SKM-1 (cell line): ENCODE measurements around the gene TEDC1.

Source experiments
- DNase-seq: peaks from one replicate; lab custom pipeline; 2025; ENCODE audit not compliant: unreplicated experiment; lab: John Stamatoyannopoulos, UW

The TEDC1 gene

DNA sequence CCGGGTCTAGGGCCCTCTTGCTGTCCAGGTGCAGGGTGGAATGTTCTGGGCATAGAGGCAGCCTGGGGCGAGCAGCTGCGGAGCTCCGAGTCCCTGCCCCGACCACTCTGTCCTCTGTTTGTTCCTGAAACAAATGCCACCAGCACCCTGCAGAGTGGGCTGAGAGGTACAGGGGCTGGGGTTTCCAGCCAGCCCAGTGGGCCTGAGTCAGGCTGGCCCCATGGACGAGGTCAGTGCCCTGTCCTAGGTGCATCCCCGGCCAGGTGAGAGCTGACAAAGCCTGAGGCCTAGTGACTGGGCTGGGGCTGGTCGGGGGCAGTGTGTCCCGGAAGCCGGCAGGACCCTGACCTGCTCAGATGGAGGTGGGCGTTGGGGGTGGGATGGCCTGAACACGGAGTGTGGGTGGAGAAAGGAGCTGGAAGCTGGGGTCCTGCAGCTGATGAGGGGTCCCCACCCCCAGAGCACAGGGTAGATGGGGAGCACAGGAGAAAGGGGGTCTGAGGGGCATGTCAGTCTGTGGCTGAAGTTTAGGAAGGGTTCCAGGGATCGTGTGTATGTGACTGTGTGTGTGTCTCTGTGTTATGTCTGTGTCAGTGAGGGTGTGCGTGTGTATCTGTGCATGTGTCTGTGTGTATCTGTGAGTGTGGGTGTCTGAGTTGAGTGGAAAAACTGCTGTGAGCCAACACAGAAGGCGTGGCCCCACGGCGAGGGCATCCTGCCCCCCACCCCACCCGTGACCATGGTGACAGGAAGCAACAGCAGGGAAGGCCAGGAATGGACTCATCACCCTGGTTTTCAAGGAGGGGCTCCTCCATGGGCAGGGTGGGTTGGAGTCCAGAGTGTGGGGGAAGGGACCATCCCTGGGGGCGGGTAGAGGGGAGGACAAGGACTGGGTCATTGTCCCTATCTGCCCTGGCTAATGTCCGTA, 6.7 kb upstream of the TEDC1 start:
- DNase-seq: no peak

DNA sequence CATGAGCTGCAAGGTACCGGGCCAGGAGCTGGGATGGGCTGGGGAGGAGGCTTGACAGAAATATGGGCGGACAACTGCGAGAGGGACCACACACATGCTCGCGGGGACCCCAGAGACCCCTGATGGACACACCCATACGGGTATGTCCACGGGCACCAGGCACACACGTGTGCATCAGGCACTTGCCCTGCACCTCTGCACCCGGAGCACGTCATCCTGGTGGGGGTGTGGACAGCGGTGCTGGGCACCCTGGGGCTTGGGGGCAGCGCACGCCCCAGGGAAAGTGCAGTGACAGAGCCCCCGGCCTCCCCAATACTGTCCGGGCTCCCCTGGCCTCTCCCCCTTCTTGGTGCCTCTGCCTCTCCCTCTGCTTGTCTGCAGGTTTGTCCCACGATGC, 6.1 kb upstream of the TEDC1 start:
- no peak for DNase-seq

DNA sequence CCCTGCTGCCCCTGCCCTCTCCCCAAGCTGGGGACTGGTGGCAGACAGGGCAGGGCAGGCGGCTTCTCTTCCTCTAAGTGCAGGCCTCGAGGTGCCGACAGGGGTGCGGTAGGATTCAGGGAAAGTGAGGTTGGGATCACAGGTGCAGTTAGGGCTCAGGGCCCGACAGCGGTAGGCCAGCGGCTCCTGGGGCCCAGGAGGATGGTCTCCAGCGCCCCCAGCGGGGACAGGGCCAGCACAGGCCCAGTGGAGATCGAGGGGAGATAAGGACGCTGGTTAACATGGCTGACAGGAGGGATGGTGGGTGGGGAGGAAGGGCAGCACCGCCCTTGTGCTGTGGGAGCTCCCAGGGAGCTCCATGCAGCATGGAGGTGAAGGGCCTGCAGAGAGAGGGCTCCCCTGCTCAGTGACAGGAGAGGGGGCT, 5.3 kb upstream of the TEDC1 start:
- no peak for DNase-seq

DNA sequence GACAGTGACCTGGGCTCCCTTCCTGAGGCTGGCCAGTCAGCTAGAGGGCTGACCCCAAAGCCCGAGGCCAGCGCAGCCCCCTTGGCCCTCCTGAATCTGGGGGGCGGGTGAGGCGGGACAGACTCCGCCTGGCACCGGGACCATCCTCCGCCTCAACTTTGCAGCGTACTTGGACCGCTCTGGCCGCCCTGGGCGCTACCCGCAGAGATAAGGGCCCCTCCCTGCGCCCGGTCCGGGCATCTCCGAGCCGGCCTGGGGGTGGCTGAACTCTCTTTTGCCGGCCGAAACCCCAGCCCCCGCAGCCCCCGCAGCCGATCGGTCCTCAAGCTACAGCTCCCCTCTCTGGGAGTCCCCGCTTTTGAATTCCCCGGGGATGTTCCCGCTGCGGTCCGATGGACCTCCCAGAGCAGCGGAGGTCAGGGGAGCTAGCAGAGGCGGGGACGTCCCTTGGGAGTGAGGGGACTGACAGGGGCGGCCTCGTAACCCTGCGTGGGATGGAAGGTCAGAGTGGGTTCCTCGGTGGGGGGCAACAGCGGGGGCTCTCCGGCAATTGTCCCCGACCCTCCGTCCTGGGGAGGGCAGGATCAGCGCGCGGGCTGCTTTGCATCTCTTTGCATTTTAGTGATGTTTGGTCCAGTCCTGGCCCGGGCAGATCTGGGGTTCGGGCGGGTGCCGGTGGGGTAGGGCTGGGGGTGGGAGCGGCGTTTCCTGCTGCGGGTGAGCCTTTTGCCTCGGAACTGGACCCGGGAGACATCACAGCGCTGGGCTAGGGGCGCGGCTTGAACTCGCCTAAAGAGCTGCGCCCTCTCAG, 4.7 kb upstream of the TEDC1 start, which contains the start of gene CRIP1:
CRIP1 (plus strand) TSS at position 724 of the 811 bp plus-strand sequence. CDS start 374 bp downstream, outside the sequence.
- DNase-seq: no peak

DNA sequence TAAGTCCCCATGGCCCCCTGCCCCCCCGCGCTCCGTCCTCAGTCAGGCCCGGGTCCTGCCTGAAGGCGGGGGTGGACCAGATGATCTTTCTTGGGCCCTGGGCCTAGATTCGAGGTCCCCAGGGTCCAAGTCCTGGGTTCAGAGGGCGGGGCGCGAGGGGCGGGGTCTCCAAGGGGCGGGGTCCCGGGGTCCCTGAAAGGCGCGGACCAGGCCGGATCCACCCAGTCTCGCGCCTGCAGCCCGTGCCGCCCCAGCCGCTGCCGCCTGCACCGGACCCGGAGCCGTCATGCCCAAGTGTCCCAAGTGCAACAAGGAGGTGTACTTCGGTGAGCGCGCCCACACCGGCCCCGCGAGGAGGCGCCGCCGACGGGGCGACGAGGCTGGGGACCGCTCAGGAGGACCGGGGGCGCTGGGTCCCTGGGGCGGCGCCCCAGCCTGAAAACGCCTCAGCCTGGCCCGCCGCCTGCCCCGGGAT, 4.0 kb upstream of the TEDC1 start:
- no peak for DNase-seq

DNA sequence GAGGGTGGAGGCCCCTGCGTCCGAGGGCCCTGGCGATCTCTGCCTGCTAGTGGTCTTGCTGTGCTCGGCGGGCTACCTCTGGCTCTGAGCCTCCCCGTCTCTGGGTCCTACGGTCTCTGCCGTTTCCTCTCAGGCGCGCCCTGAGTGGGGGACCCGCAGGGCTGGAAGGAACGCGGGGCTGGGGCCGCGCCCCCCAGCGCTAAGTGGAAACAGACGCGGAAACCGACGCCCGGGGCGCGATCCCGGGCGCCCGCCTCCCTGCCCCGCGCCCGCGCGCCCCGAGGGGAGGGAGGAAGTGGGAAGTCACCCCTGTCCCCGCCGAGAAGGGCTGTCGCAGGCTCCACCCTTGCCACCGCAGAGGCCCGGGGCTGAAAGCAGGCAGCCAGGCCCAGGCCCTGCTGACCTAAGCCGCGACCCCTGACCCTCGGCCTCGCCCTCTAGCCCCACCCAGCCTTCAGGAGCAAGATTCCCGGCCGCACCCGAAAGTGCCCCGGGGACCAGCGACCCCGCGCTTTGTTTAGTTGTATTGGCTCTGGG, 3.5 kb upstream of the TEDC1 start:
- DNase-seq: no peak

DNA sequence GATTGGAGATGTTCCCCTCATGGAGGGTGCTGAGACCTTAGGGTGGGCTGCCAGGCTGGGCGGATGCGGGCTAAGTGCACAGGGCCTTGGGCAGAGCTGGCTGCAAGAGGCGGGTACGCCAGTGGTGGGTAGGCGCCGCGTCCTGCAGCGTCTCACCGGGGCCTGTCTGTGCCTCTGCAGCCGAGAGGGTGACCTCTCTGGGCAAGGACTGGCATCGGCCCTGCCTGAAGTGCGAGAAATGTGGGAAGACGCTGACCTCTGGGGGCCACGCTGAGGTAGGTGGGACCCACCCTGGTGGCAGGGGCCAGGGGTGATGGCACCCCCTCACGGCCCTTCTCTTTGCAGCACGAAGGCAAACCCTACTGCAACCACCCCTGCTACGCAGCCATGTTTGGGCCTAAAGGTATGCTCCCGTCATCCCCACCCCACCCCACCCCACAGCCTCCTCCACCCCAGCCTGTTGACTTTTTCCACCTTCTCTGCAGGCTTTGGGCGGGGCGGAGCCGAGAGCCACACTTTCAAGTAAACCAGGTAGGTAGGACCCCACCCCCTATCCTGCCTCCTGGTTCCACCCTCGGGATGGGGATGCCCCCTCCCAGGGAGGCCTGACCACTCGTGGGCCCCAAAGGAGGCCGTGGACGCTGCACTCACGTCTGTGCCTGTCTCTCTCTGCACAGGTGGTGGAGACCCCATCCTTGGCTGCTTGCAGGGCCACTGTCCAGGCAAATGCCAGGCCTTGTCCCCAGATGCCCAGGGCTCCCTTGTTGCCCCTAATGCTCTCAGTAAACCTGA, 2.9 kb upstream of the TEDC1 start:
- no peak for DNase-seq

DNA sequence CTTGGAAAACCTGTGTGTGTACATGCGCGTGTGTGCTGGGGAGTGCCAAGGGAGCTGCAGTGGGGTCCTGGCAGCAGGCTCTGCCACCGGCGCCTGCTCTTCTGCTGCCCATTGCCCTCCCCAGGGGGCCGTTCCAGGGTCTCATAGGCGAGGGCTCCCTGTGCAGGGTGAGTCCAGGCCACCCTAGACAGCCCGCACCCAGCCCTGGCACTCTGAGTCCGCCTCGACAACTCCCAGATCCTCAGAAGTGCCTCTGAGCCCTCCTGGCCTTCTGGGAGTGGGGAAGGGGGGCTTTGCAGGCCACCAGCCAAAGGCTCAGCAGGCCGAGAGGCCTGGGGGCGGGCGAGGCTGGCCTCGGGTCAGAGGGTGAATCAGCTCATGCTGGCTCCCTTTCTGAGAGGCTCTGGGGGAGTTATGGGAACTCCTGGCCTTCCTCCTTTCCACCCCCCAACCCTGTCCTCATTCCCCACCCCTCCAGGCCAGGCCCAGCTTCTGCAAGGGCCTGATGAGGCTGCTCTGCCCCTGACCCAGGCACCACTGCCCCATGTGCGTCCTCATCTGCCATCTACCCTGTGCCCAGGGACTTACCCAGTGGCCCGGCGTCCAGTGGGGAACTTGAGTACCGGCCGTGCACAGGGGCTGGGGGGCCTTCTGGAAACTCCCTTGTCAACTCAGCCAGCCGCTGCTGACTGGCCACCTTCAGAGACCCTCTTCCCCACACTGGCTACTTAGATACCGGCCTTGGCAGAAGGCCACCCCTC, 2.1 kb upstream of the TEDC1 start:
- no peak for DNase-seq

DNA sequence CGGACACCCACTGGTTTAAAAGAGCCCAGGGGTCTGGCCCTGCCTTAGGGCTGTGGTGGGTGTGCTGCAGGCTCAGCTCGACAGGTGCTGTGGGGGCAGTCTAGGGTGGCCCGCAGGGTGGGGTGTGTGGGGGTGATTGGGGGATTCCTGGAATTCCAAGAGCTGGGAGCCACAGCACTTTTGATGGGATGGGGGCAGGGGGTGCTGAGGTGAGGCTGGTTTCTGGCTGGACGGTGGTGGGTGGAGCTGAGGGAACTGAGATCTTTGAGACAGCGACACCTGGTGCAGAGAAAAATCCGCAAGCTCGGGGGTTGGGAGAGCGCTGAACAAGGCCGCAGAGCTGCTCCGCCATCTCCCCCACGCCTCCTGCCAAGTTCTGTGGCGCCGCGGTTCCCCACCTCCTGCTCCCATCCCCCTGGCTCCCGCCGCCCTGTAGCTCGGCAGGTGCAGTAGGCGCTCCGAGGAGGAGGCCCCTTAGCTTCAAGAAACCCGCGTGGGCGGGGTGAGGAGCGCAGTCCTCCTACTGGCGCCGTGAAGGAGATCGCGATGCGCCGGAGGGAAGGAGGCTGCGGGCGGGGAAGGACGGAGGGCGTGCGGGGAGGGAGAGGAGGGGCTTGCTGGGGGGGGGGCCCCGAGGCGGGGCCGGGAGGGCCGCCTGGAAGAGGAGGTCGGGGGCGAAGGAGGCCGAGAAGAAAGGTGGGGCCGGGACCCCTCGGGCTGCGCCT, 1.3 kb upstream of the TEDC1 start:
- DNase-seq: peak; percentile 35

DNA sequence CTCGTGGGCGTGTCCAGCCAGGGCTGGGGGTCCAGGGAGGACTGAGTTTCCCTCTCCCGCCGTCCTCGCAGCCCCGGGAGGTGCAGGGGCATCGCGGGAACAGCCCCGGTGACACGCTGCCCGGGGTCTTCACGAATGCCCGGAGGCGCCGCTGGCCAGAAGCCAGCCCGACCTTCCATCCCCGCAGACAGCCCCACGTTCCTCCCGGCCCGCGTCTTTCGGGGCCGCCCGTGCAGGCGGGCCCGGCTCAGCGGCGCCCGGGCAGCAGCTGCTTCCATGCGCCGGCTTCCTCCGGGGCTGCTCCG, 827 bp upstream of the TEDC1 start:
- no peak for DNase-seq

DNA sequence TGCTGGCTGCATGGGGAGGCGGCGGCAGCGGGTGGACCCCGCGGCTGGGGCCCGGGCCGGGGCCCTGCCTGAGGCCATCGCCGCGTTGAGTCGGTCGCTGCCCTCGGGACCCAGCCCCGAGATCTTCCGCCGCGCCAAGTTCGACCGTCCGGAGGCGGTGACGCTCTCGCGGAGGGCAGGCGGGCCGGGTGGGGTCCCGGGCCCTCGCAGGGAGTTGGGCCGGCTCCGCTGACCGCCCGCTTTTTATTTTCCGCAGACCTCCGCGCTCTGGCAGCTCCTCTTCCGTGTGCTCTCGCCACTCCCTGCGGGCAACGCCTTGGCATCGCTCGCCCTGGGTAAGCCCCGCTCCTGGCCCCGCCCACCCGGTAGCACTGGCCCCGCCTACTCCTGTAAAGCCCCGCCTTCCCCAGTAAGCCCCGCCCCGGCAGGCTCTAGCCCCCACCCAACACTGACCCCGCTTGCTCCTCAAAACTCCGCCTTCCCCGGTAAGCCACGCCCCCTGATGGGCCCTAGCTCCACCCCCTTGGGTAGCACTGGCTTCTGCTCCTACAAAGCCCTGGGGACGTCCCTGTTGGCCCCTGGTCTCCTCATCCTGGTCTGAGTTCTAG, 424 bp downstream of the TEDC1 start:
- peak; percentile 25 for DNase-seq

DNA sequence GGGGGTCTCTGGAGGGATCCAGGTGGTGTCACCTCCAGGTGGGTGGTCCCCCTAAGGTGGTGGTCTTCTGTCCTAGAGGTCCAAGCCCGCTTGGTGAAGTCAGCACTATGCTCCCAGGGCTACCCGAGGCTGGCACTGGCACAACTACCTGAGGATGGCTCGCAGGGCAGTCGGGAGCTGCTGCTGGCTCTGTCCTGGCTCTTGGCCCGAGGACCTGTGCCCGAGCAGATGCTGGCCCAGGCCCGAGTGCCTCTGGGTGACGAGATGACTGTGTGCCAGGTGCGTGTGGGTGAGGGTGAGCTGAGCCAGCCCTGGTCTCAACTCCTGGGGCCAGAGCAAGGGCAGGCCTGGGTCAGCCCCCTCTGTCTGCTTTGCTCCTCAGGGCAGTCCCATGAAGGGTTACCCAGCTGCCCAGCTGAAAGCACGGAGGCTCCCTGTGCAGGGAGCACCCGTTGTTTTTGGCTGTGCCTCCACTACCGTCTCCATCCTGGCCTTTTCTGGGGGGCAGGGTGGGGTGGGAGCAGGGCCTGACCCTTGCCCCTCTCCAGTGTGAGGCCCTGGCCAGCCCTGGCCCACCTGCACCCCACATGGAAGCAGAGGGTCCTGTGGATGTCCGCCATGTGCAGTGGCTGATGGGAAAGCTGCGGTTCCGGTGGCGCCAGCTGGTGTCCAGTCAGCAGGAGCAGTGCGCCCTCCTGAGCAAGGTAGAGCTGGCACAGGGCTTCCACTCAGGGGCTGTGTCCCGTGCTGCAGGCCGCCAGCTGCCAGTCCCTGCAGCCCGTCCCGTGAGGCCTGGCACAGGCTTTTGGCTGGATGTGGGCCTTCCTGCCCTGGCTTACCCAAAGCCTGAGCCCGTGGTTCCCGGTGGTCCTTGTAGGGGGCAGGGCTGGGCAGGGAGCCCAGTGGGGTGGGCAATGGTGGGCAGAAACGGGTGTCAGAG, 1.3 kb downstream of the TEDC1 start:
- DNase-seq: no peak

DNA sequence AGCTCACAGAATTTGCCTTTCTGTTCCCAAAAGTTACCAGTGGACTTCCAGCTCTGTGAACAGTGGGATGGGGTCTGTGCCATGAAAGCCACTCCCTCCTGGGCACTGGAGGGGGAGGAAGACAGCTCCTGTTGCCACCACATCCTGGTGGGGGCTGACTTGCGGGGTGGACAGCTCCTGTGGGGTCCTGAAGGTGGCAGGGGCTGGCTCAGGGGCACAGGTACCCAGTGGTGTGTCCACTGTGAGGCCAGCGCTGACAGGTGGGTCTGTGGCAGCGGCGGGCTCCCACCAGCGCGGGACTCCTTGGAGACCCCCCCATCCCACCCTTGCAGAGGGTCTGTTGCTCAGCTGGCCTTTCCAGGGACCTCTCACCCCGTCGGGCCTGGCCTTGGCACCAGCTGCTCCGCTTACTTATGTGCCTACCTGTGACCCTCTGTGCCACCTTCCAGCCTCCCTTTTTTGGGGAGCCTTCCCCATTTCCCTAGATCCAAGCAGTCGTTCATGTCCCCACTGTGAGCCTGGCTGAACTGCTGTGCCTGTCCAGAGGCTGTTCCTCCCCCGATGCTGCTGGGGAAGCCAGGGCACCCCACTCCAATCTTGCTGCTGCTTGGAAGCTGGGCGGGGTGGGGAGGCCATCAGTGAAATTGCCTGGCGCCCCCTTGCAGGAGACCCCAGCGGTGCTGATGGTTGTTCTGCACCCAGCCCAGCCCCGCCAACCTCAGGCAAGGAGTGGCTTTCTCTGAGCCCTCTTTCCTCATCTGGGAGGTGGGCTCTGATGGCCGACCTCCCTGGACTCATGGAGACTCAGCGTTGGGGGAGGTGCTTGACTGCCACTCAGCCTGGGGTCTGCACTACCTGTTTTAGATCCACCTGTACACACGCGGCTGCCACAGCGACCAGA, 2.2 kb downstream of the TEDC1 start:
- DNase-seq: no peak

DNA sequence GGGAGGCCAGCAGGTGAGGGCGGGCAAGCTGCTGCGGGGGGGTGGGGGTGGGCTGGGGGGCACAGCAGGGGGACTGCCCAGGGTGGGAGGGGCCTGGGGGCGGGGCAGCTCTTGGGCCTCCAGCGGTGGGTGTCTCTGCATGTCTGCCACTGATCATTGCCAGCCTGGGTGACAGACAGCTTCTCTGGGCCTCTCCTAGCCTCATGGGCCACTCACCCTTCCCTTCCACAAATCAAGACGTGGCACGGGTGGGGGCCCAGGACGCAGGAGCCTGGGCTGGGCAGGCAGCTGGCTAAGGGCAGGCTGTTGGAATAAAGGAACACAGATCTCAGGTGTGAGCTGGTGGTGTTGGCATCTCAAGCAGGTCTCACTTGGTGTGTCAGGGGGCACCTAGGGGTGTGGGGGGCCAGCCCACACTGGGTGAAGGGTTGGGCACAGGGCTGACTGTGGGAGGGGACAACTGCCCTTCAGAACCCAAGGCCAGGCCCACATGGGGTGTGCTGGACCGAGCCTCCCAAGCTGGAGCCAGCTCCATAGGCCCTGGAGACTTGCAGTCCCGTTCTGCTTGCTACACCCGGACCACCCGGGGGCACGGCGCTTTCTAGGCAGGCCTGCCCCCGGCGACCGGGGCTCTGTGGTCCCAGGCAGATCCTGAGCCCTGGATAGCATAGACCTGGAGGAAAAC, 3.0 kb downstream of the TEDC1 start:
- no peak for DNase-seq

DNA sequence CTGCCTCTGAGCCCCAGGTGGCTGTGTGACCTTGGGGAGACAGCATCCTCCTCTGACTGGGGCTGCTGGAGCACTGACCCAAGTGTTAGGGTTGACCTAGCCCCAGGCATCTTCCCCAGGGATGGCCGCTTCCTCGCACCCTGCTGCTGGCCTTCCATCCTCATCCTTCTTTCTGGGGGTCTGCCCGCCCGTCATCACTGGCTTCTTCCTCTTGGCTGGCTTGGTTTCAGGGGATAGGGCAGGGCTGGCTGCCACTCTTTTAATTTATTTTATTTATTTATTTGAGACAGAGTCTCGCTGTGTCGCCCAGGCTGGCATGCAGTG, 3.5 kb downstream of the TEDC1 start:
- DNase-seq: no peak

DNA sequence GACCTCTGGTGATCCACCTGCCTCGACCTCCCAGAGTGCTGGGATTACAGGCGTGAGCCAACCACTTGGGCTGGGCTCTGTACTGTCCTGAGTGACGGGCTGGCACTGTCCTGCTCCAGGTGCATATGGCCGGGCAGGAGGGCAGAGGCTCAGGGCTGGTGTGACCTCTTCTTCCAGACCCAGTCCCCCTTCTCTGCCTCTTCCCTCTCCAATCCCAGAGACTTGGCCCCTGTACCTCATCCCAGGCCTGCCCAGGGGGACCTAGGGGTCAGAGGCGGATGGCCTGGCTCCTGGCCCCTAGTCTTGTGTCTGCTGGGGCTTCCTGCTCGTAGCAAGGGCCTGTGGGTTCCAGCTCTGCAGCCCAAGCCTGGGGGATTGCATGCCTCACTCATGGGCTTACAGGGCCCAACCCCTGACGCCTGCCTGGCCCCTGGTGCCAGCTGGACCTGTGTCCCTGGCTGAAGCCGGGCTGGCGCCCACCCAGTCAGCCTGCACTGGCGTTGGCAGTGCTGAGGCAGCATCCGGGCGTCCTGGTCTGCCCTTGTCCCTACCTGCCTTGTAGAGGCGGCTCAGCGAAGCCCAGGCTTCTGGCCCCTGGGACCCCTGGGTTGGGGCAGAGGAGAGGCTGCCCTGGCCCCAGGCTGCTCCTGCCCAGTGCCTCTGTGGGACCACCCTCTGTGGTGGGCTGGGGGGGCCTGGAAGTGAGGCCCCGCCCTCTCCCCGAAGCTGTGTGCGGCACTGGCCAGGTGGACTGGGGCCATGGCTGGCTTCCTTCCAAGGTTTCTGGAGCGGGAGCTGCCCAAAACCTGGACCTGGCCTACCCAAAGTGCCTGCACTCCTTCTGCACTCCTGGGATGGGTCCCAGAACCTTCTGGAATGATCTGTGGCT, 4.3 kb downstream of the TEDC1 start:
- DNase-seq: no peak
